ENCODE results near the gene SYCP1.

- TF ChIP-seq CTCF (IDR thresholded peaks at IDR 0.05) (no peak), POLR2A (IDR thresholded peaks at IDR 0.05) (no peak)
Observed at GRCh38 chr1:115012434-115012833, 157.8 kb downstream of the SYCP1 start.
